ENCODE data around the gene STIM2. TPM values are rescaled to one million over a fixed set of nuclear protein-coding genes. Genes with fewer than 3 reads are reported as not detected.
"Not testable (repeated sequence)": the region's sequence is repeated elsewhere in the genome, so short reads cannot be mapped to it uniquely, and the experiment has no call there.

The STIM2 gene
- total RNA-seq, 3 donors from 2014 or later, result 22.2 to 32.4 (median 23.5) TPM

DNA sequence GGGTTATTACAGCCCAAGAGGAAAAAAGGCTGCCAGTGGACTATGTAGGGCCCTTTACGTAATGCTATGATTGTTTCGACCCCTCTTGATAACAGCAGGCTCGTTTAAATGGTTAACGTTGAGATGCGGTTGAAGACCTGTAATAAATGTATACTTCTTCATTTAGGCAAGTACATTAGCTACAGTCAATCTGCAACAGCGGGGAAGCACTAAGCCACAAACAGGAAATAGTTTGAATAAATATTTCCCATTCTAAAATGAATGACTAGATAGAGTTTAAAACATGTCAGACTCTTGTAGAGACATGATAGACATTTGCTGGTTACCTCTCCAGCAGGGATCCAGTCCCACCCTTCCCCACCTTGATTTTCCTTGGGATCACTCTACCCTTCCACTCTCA is 38.1 kb upstream of the STIM2 start:
- ATAC-seq (peak; percentile 17), DNase-seq (no peak)
- no peaks in the 10 kb centered on the region for H3K36me3 ChIP-seq (ENCODE audit: low read depth)
- TF ChIP-seq, protein P1, sequence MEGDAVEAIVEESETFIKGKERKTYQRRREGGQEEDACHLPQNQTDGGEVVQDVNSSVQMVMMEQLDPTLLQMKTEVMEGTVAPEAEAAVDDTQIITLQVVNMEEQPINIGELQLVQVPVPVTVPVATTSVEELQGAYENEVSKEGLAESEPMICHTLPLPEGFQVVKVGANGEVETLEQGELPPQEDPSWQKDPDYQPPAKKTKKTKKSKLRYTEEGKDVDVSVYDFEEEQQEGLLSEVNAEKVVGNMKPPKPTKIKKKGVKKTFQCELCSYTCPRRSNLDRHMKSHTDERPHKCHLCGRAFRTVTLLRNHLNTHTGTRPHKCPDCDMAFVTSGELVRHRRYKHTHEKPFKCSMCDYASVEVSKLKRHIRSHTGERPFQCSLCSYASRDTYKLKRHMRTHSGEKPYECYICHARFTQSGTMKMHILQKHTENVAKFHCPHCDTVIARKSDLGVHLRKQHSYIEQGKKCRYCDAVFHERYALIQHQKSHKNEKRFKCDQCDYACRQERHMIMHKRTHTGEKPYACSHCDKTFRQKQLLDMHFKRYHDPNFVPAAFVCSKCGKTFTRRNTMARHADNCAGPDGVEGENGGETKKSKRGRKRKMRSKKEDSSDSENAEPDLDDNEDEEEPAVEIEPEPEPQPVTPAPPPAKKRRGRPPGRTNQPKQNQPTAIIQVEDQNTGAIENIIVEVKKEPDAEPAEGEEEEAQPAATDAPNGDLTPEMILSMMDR (IDR thresholded peaks at IDR 0.05), result no peak
- intact Hi-C loops (cut with DNase I, micrococcal nuclease), result no loop called here
- no peak overlapping the region for H3K4me3 ChIP-seq
- H3K4me1 ChIP-seq (ENCODE audit: low read depth), result no peaks in the 10 kb centered on the region
- peaks cover 5% of the 10 kb centered on the region for H3K9me3 ChIP-seq

DNA sequence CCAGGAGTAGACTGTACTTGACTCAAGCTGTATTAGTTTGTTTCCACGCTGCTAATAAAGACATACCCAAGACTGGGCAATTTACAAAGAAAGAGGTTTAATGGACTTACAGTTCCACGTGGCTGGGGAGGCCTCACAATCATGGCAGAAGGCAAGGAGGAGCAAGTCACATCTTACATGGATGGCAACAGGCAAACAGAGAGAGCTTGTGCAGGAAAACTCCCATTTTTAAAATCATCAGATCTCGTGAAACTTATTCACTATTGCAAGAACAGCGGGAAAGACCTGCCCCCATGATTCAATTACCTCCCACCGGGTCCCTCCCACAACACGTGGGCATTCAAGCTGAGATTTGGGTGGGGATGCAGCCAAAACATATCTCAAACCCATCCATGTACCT is 37.7 kb upstream of the STIM2 start:
- H3K4me1 ChIP-seq (ENCODE audit: low read depth); DNase-seq; H3K36me3 ChIP-seq (ENCODE audit: low read depth); intact Hi-C loops (cut with DNase I, micrococcal nuclease); H3K4me3 ChIP-seq; H3K9me3 ChIP-seq; ATAC-seq: not testable (repeated sequence)

DNA sequence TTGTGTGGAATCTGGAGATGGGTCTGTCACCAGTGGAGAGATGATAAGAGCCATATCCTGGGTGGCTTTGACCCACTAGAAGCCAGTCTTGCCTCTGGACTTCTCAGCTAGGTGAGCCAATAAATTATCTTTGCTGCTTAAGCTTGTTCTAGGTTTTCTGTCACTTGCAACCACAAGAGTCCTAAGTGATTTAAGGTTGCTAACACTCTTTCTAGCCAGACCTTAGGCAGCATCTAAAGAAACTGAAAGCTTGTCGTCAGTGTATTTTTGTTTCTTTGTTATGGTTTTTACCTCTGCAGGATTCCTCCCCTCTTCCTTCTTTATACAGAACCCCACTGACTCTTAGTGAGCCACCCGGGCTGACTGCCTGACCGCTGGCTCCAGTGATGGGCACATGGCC is 37.1 kb upstream of the STIM2 start:
- TF ChIP-seq, protein P1 (IDR thresholded peaks at IDR 0.05), result no peak
- intact Hi-C loops (cut with DNase I, micrococcal nuclease), result no loop called here
- Histone ChIP-seq H3K4me3 (no peak overlapping the region), H3K9me3 (peaks cover 5% of the 10 kb centered on the region), H3K36me3 (ENCODE audit: low read depth) (no peaks in the 10 kb centered on the region), H3K4me1 (ENCODE audit: low read depth) (no peaks in the 10 kb centered on the region)
- ATAC-seq (no peak), DNase-seq (no peak)

DNA sequence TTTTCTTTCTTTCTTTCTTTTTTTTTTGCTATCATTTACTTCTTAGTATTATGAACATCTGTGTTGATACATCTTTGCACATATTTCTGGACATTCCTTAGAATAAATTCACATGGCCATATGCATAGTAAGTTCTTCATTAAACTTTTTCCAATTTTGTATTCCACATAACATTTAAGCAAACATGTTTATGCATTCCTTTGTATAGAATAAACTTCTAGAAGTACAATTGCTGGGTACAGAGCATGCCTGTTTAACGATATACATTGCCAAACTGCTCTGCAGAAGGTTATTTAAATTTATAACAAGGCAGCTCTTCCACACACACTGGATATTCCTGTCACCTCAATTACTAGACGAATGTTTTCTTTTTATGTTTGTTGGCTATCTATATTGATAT is 36.0 kb upstream of the STIM2 start:
- Histone ChIP-seq H3K36me3 (ENCODE audit: low read depth) (no peaks in the 10 kb centered on the region), H3K4me3 (no peak overlapping the region), H3K9me3 (peaks cover 5% of the 10 kb centered on the region), H3K4me1 (ENCODE audit: low read depth) (no peaks in the 10 kb centered on the region)
- TF ChIP-seq, protein P1 (IDR thresholded peaks at IDR 0.05), result no peak
- no peak for ATAC-seq
- intact Hi-C loops (cut with DNase I, micrococcal nuclease), result no loop called here
- no peak for DNase-seq

DNA sequence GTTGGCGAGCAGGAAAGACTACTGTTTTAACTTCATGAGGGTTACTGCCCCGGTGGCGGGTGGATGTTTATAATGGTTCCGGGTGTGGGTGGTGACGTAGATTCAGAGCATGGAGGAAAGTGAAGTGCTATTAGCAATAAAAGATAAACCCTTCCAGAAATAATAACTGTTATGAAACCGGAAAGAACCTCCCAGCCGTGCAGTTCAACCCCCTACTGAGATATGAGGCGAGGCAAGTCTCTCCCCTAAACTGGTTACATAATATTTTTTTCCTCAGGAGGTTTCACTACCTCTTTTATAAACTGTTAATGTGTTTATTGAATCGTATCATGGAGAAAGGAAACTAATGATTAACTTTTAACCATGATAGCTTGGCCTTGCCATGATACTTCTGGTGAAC is 33.9 kb upstream of the STIM2 start:
- H3K4me1 ChIP-seq (ENCODE audit: low read depth), result no peaks in the 10 kb centered on the region
- TF ChIP-seq, protein P1 (IDR thresholded peaks at IDR 0.05), result no peak
- H3K36me3 ChIP-seq (ENCODE audit: low read depth), result no peaks in the 10 kb centered on the region
- peak; percentile 52 for ATAC-seq
- no peak overlapping the region for H3K4me3 ChIP-seq
- peaks cover 5% of the 10 kb centered on the region for H3K9me3 ChIP-seq
- intact Hi-C loops (cut with DNase I, micrococcal nuclease), result no loop called here
- DNase-seq, result peak in 2 of 3 donors; percentile 55 to 56

DNA sequence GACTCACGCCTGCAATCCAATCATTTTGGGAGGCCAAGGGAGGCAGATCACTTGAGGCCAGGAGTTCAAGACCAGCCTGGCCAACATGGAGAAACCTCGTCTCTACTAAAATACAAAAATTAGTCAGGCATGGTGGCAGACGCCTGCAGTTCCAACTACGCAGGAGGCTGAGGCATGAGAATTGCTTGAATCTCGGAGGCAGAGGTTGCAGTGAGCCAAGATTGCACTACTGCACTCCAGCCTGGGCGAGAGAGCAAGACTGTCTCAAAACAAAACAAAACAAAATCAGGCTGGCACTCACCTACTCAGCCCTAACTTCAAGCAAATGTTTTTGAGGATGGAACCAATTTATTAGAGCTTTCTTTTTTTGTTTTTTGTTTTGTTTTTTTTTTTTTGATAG is 33.3 kb upstream of the STIM2 start:
- intact Hi-C loops (cut with DNase I, micrococcal nuclease); H3K9me3 ChIP-seq; H3K4me1 ChIP-seq (ENCODE audit: low read depth); H3K4me3 ChIP-seq; H3K36me3 ChIP-seq (ENCODE audit: low read depth); ATAC-seq; DNase-seq: not testable (repeated sequence)

DNA sequence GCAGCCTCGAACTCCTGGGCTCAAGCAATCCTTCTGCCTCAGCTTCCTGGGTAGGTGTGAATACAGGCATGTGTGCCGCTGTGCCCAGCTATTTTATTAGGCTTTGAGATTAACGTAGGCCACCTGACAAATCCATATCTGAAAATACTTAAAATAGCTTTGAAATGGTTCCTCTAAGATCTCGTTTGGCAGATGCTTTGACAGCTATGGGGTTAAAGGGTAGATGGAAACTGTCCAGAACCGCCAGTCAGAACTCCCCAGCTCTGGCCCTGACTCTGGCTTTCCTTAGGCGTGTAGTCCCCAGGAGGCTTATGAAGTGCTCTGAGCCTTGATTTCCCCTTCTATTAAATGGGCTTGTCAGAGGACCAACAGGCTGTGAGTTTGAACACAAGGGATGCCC is 32.8 kb upstream of the STIM2 start:
- no peaks in the 10 kb centered on the region for H3K36me3 ChIP-seq (ENCODE audit: low read depth)
- TF ChIP-seq, protein P1 (IDR thresholded peaks at IDR 0.05), result no peak
- DNase-seq, result no peak
- no peaks in the 10 kb centered on the region for H3K4me1 ChIP-seq (ENCODE audit: low read depth)
- intact Hi-C loops (cut with DNase I, micrococcal nuclease), result no loop called here
- no peak for ATAC-seq
- H3K9me3 ChIP-seq, result peaks cover 5% of the 10 kb centered on the region
- H3K4me3 ChIP-seq, result no peak overlapping the region

Data from mucosa of descending colon (tissue), 3 donors.